ENCODE data around the gene PXN.
"Not testable (repeated sequence)": the region's sequence is repeated elsewhere in the genome, so short reads cannot be mapped to it uniquely, and the experiment has no call there.

The PXN gene

DNA sequence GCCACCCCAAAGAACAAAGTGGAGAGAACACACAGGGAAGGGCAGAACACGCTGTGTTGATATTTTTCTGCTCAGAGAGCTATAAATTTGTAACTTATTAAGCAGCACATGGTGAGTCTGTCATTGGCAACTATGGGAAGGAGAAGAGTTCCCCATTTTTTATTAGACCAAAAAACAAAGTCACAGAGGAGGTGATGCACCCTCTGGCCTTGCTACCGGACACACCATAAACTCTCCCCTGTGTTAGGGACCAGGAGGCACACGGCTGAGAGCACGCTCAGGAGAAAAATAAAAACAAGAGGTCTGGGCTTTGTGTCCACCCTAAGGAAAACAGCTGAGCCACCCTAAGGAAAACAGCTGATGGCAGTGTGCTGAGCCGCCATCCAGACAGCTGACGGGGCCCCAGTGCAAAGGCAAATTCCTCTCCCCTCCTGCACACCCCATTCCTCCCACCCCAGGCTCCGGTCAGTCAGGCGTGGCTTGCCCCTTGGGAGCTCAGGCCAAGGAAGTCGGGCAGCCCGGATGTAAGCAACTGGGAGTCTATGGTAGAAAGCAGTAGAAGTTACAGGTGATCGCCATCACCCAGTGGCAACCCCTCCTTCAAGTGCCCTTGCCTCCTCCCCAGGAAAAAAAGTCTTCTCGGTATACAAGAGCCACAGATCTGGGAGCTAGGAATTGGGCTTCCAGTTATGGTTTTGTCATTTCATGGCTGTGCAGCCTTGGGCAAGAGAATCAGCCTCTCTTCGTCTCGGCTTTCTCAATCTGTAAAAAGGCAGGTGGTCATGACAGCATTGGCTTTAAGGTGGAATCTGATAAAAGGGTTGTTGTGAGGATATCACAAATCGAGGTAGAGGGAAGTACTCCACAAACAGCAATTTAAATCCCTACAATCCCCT, 2.4 kb downstream of the PXN start:
- DNase-seq (ENCODE audit: low spot score), result no peak

DNA sequence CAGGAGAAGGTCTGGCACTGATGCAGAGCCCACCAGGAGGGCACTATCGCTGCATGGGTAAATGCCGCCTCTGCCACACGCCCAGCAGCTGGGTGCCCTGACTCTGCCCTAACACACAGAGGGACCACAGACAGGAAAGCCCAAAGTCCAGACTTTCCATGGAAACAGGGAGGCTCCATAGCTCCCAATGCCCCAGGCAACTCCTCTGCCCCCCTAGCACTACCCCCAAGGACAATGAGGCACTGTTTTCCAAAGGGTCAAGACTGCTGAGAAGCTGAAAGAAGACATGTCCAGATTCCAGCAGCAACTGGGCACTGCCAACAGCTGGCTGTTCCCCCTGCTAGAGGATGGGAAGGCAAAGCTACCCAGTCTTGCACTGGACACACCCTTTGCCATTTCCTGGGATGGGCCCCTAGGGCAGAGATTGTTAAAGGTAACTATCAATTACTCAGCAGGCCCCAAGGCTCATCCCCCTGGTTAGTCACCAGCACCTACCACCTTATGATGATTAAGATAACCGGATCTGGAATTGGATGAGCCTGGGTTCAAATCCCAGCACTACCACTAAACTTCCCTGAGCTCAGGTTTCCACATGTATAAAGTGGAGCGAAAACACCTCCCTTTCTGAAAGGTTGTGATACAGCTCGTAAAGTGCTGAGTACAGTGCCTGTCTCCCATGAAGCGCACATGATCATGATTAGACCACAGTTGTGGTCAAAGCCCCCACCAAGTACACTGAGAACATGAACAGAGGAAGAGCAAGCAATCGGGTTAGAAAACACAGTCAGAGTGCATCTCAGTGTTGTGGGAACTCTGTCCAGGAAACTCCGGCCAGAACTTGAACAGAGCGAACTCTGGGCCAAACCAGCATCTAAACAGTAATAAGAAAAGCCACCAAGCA, 3.3 kb downstream of the PXN start:
- DNase-seq (ENCODE audit: low spot score), result no peak

DNA sequence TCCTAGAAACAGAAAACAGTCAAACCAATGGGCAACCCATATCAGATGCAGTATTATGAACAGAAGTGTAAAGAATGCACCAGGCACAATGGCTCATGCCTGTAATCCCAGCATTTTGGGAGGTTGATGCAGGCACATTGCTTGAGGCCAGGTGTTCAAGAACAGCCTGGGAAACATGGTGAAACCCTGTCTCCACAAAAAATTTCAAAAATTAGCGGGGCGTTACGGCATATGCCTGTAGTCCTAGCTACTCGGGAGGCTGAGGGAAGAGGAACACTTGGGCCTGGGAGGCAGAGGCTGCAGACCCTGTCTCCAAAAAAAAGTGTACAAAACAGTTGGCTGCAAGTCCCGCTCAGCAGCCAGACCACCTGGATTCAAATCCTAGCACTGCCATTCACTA, 4.9 kb downstream of the PXN start:
- no peak for DNase-seq (ENCODE audit: low spot score)

DNA sequence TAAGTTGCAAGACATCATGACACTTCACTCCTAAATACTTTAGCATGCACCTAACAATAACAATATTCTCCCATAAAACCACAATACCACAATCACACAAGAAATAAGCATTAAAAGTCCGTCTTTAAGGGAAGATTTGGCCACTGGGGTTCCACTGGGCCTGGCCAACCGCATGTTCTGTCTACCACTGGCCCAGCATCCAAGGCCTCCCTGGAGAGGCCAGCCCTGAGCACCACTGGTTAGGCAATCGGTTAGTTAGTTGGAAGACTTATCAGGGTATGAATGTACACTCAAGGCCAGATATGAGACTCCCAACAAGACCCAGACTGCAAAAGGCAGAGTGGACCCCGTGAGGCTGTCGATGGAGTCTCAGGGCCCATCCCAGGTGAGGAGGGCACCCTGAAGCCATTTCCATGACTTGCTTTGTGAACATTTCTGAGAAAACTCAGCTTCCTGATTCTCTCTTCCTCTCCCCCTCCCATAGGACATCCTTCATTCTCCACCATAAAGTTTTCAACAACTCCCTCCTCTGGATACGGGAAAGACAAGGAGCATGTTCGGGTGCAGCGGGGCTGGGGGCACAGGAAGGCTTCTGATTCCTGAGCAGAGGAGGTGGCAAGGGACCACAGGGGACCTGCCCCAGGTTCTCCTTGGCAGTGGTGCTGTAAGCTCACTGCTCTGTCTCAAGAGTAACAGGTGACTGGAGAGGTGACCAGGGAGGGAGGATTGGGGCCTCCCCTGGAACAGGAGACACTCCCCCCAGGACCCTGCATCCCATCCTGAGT, 5.9 kb downstream of the PXN start:
- no peak for DNase-seq (ENCODE audit: low spot score)

DNA sequence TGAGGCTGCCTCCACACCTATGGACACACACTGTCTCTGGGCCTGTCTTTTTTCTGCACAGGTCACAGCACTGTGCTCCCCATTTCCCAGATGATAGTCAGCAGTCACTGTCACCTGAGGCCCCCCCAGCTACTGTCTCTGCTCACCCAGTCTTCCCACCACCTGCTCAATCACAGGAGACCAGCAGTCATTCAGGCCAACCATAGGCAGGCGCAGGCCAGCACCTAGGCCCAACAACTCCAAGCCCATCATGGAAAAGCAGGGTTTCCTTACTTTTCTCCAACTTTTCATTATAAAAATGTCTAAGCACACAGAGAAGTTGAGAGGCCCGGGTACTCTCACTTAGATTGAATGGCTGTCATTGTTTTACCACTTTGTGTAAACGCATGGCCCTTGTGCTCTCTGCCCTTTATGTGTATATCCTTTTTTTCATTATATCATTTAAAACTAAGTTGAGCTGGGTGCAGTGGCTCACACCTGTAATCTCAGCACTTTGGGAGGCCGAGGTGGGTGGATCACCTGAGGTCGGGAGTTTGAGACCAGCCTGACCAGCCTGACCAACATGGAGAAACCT, 7.1 kb downstream of the PXN start:
- DNase-seq (ENCODE audit: low spot score), result no peak

DNA sequence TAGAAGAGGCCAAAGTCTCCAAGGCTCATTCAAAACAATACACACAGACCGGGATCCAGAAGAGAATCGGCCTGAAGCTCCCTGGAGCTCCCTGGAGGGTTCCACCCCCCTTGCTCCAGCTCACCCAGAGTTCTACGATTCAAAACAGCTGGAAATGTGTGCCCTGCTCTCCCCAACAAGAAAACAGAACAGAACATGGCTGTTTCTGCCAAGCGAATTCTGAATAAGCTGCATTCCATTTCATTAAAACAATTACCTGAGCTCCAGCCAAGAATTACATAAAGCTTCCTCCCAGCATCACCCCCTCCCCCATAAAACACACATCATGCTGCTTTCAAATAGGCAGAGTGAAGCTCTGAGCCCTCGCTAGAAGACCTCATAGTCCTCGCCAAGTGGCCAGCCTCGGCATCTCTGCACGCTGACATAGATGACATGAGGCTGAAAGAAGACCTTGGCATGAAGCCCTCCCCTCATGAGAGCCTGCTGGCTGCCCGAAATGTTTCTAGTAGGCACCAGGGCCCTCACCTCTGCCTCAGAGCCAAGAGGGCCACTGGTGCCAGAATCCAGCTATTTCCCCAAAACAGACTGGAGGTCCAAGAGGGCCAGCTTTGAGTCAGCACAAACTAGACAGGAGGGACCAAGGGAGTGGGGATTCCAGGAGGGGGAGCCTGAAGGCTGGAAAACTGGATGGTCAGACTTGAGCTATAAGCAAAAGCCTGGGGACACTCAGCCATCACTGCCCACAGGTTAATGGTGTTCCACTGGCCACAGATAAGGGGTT, 8.3 kb downstream of the PXN start:
- no peak for DNase-seq (ENCODE audit: low spot score)

DNA sequence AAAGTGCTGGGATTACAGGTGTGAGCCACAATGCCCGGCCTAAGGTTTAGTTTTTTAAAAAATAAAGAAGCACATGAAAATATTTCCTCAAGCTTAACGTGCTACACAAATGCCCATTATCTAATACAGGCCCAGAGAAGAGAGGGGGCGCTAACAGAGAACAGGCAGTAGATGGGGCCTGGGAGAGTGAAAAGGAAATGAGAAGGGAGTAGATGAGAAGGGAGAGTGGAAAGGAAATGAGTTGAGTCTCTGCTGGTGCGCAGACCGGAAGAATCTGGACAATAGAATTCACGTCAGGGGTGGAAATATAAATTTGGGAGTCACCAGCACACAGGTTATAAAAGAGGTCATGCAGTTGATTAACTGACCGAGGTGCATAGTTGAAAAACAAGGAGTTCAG, 10.7 kb downstream of the PXN start:
- no peak for DNase-seq (ENCODE audit: low spot score)

DNA sequence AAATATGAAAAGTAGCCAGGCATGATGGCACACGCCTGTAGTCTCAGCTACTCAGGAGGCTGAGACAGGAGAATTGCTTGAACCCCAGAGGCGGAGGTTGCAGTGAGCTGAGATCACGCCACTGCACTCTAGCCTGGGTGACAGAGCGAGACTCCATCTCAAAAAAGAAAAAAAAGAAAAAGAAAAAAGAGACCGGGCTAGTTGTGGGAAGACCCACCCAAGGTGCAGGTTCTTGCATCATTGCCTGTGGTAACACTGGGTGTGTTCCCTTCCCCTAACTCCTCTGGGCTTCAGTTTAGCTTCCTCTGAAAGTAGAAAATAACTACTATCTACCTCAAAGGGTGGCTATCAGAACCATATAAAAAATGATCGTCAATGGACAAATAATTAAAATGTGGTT, 12.2 kb downstream of the PXN start:
- not testable (repeated sequence) for DNase-seq (ENCODE audit: low spot score)

DNA sequence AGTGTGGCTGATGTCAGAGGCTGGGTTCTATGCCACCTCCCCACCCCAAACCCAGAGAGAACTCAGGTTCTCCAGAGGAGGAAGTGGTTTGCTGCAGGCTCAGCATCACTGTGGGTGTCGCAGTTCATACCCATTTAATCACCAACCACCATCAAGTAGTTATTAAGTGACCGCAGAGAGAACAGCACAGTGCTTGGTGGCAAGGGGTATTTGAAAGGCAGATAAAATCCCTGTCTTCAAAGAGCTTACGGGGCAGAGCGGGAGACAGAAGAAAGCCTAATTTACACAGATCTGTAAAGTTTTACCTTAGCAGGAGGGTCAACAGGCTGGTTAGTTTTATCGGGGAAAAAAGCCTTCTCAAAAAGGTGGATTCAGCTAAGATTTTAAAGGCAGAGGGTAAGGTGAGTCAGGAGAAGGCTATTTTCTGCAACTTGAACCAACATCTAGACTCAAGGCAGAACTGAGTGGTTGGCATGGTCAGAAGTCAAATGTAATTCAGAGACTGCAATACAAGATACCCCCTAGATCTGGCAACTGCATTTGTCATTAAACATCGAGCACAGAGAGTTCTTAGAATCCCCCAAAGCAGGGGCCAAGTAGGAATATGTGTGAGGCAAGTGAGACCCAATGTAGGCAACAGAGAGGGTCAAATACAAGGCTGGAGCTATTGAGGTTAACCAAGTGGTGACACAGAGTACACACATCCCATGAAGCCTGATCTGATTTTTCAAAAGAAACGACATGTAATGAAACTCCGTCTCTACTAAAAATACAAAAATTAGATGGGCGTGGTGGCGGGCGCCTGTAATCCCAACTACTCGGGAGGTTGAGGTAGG, 13.2 kb downstream of the PXN start:
- DNase-seq (ENCODE audit: low spot score), result no peak

DNA sequence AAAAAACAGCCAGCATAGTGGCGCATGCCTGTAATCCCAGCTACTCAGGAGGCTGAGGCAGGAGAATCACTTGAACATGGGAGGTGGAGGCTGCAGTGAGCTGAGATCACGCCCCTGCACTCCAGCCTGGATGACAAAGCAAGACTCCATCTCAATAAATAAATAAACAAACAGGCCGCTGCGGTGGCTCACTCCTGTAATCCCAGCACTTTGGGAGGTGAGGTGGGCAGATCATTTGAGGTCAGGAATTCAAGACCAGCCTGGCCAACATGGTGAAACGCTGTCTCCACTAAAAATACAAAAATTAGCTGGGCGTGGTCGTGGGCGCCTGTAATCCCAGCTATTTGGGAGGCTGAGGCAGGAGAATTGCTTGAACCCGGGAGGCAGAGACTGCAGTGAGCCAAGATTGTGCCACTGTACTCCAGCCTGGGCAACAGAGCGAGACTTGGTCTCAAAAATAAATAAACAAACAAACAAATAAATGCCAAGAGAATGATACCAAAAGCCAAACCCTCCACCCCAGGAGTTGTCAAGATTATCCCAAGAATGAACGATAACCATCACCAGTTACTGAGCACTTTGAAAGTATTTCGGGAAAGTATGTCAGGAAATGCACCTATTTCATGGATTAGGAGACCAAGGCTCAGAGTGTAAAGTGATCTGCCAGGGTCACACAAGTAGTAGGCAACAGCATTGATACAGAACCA, 14.0 kb downstream of the PXN start:
- DNase-seq (ENCODE audit: low spot score), result not testable (repeated sequence)

DNA sequence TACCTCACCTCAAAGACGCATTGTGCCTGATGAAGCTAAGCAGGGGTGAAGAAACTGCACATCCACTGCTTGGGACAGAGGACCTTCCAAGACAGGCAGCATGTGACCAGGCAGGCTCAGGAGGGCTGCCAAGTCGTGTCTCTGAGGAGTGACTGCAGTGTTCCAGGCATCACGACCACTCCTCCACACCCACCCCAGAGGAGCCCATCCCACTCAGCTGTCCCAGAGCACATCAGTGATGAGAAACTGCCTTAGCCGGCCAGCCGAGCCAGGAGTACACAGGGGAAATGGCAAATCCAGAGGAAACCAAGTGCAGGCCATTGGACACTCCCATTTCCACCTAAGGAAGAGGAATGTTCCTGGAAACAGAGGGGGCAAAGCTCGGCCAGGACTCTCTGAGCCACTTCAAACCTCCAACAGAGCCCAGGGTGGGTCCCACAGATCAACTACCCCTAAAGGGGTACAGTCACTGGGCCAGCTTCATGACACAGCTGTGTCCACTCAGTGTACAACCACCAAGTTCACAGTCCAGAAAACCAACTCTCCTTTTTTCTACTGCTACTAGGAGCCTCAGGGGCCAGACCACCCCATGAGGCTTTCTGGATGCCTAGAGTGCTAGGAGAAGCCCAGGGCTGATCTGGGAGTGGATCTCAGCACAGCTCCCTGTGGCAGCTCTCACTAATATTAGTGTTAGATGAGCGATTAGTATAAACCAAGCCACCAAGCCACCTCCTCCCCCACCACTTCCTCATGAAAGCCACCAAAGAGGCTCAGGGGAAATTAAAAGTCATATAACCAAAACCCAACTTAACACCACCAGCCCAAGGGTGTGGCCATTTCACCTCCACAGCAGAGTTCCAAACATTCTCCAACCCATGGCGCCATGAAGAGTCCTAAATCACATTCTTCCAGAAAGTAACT, 15.4 kb downstream of the PXN start:
- DNase-seq (ENCODE audit: low spot score), result no peak

DNA sequence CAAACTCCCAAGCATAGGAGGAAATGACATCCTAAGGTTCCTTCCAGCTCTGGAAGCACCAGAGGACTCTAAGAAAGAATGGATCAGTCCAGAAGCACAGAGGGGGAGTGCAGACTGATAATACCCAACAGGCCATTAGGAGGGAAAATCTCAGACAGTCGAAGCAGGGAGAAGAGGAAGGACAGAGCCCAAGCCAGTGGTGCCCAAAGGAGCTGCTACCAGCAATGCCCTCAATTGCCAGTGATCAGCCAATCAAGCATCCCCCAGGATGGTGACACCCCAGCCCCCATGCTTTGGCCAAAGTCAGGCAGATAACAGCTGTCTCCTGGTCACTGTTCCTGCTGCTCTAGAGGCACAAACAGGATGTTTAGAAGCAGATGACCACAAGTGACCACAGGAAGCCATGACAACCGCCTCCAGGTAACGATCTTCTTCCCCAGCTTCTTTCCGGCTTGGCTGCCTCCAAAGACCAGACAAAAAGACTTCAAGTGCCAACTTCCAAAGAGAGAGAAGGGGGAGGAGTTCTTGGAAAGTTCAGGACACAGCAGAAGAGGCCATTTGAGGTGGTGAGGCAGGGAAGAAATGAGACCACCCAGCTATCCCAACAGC, 16.2 kb downstream of the PXN start:
- DNase-seq (ENCODE audit: low spot score), result no peak

DNA sequence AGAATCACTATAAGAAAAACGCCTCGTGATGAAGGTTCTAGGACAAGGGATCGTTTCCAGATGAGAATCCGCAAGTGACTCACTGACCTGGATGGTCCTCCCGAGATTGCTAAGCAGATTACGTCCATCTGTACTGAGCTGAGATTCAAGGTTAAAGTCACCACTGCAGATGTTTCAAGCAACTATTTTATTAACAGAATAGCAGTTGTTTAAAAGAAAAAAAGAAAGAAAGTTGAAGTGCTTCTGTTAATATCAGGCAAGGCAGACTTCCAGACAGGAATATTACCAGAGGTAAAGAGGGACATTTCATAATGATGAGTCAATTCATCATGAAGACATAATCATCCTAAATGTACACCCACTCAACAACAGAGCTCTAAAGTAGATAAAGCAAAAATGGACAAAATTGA, 17.9 kb downstream of the PXN start:
- no peak for DNase-seq (ENCODE audit: low spot score)

DNA sequence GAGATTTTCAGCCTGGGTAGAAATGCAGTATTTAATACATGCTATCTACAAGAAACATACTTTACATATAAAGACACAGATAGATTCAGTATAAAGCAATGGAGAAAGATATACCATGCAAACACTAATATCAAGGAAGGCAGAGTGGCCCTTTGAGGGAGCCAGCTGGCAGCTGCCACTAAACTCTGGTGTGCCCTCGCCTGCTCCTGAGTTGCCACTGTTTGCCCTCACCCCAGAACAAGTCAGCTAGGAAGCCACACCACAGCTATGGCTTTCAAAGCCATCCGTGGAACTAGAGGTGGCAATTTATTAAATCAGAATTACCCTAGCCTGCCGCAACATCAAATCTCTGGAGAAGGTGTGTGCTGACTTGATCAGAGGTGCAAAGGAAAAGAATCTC, 18.3 kb downstream of the PXN start:
- no peak for DNase-seq (ENCODE audit: low spot score)

DNA sequence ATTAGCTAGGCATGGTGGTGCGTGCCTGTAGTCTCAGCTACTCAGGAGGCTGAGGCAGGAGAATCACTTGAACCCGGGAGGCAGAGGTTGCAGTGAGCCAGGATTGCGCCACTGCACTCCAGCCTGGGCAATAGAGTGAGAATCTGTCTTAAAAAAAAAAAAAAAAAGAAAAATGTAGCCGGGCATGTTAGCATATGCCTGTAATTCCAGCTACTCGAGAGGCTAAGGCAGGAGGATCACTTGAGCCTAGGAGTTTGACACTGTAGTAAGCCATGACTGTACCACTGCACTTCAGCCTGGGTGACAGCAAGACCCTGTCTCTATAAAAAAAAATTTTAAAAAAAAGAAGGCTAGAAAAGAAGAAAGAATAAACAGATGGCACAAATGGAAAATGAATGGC, 18.8 kb downstream of the PXN start:
- not testable (repeated sequence) for DNase-seq (ENCODE audit: low spot score)

DNA sequence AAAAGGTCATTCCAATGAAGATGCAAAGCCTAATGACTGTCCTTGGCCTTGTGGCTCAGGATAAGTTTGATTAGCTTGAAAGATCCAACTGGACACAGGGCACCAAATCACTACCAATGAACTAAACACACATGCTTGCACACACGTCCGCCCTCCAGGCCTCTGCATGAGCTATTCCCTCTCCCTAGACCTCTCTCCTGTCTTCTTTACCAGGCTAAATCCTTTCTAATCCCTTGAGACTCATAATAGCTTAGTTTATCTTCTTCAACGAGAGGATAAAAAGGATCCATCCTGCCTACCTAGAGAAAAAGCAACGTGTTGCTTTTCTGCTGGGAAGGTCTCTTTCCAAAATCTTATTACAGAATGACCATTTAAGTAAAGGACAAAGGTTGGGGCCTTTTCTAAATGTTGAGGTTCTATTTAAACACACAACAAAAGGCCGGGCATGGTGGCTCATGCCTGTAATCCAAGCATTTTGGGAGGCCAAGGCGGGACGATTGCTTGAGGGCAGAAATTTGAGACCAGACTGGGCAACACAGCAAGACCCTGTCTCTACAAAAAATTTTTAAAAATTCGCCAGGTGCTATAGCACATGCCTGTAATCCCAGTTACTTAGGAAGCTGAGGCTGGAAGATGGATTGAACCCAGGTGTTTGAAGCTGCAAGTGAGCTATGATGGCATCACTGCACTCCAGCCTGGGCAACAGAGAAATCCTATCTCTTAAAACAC, 22.4 kb downstream of the PXN start:
- no peak for DNase-seq (ENCODE audit: low spot score)

DNA sequence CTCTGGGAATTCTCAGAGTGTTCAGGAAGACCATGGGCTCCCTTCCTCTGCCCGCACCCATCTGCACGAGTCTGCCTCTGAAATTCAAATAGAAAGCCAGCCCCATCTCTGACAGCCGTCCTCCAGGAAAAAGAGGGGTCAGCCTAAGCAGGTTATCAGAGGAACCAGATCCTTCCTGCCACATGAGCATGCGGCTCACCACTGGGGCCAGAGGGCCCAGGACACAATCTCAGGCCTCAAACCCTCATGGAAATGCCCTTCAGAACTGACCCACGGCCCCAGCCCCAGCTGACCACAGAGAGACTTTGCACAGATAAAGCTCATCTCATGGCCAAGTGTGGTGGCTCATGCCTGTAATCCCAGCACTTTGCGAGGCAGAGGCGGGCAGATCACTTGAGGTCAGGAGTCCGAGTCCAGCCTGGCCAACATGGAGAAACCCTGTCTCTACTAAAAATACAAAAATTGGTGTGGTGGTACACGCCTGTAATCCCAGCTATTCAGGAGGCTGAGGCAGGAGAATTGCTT, 23.2 kb downstream of the PXN start:
- no peak for DNase-seq (ENCODE audit: low spot score)

All from HuH-7.5 (cell line).